HUES64 (cell line): ENCODE results near the gene TNMD.

Source experiments
- H3K27ac ChIP-seq: 2 replicates; pipeline ENCODE4 v1.7.0; 2013; ENCODE audit warnings: low read depth, low read length, inconsistent platforms
- H3K27me3 ChIP-seq: 2 replicates; pipeline ENCODE4 v1.6.1; 2013; ENCODE audit warnings: mild to moderate bottlenecking, low read length; ENCODE audit not compliant: insufficient read depth
- H3K36me3 ChIP-seq: 2 replicates; pipeline ENCODE4 v1.6.1; 2013; ENCODE audit warnings: mild to moderate bottlenecking, low read length; ENCODE audit not compliant: insufficient read depth
- H3K4me1 ChIP-seq: 2 replicates; pipeline ENCODE4 v1.6.1; 2013; ENCODE audit warnings: mild to moderate bottlenecking, low read length, moderate library complexity; ENCODE audit not compliant: insufficient read depth
- H3K4me3 ChIP-seq: 2 replicates; pipeline ENCODE4 v1.5.1; 2013; ENCODE audit warnings: mild to moderate bottlenecking, low read length, moderate library complexity
- H3K9ac ChIP-seq: 2 replicates; pipeline ENCODE4 v1.6.1; 2013; ENCODE audit warnings: mild to moderate bottlenecking, low read depth, low read length
- H3K9me3 ChIP-seq: 2 replicates; pipeline ENCODE4 v1.6.1; 2013; ENCODE audit warnings: low read depth, low read length; ENCODE audit not compliant: insufficient read depth
- WGBS: fragments of 150-250, 120-280 bp; methylation state at CpG from one replicate; pipeline ENCODE4 v1.1.7; 2013; ENCODE audit warnings: missing lambda C conversion rate; 5-methylcytosine and 5-hydroxymethylcytosine counted together

Gene TNMD

DNA sequence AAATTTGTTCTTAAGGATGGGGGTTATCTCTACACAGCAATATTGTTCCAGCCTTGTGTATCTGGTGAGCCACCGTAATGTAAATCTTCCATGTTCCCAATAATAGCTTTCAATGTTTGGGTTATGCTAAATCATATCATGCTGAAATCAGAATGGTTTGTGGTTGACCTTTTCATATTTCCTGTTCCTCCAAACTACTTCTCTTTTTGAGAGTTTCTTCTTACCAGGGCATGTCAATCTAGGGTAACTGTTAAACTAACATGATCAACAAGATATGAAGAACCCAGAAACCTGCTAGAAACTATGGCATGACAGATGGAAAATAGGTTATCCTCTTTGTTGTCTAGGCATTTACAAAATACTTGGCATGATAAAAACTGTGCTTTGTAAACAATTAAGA lies 22.0 kb downstream of the TNMD start:
- Histone ChIP-seq H3K27me3 (no peaks in the 10 kb centered on the region), H3K27ac (no peak overlapping the region), H3K9me3 (no peaks in the 10 kb centered on the region), H3K9ac (no peak overlapping the region), H3K4me1 (peaks cover 13% of the 10 kb centered on the region), H3K36me3 (no peaks in the 10 kb centered on the region), H3K4me3 (no peak overlapping the region)
- WGBS = no CpG with 5 or more reads among the region's 1 CpG

DNA sequence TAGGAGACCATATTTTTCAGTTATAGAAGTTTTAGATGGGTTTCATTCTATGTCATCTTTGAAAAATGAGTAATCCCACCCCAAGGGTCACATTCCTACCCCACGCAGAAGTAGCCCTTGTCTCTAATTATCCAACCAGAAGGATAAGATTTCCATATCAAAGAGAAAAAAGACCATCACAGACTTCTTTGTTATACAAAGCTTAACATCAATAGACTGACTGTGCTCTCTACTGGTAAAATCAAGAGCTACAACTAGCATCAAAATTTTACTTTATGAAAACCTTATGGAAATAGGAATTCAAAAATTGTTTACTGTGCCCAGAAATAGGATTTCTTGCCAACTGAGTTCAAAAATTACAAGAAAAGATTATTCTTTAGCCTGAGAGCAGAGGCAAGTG lies 24.9 kb downstream of the TNMD start:
- no peak overlapping the region for H3K9ac ChIP-seq
- H3K4me1 ChIP-seq = peaks cover 15% of the 10 kb centered on the region
- H3K27ac ChIP-seq = no peak overlapping the region
- no peak overlapping the region for H3K4me3 ChIP-seq
- H3K27me3 ChIP-seq = no peaks in the 10 kb centered on the region
- no peaks in the 10 kb centered on the region for H3K9me3 ChIP-seq
- whole genome bisulfite sequencing = 0% methylated on average over 1 of the region's 1 CpG
- H3K36me3 ChIP-seq = no peaks in the 10 kb centered on the region

DNA sequence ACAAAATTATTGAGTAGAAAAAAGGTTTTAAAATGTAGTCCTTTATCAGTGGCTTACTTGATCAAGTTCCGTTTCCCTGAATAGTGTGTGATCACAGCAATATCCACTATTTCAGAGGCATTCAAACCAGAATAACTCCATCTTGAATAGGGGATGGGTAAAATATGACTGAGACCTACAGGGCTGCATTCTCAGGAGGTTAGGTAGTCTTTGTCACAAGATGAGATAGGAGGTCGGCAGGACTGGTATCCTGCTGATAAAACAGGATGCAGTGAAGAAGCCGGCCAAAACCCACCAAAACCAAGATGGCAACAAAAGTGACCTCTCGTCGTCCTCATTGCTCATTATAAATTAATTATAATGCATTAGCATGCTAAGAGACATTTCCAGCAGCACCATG lies 27.2 kb downstream of the TNMD start:
- Histone ChIP-seq H3K4me3 (no peak overlapping the region), H3K36me3 (no peaks in the 10 kb centered on the region), H3K27ac (no peak overlapping the region), H3K4me1 (peaks cover 16% of the 10 kb centered on the region), H3K9me3 (no peaks in the 10 kb centered on the region), H3K27me3 (no peaks in the 10 kb centered on the region), H3K9ac (no peak overlapping the region)
- WGBS = 86% methylated on average over 4 of the region's 5 CpGs

DNA sequence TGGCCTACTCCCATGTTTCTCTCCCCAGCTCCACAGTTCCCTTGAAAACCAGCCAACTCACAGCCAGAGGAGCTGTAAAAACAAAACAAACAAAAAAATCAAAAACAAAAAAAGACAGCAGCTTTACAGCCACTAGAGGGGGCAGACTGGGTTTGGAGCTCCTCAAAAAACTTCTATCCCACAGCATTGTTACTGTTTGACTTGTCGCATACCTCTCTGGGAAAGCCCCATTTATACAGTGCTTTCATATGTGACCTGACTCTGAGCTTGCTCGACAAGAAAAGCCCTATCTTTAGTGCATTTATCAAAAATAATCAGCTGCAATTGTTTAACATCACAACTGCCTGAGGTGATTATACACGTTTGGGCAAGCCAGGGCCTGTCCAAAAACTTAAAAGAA lies 30.3 kb downstream of the TNMD start:
- Histone ChIP-seq H3K27me3 (no peaks in the 10 kb centered on the region), H3K4me1 (peaks cover 3% of the 10 kb centered on the region; the same call in 1 of the 2 replicates), H3K9ac (no peak overlapping the region), H3K27ac (no peak overlapping the region), H3K36me3 (no peaks in the 10 kb centered on the region), H3K4me3 (no peak overlapping the region), H3K9me3 (no peaks in the 10 kb centered on the region)
- WGBS = 52% methylated on average over 3 of the region's 3 CpGs

DNA sequence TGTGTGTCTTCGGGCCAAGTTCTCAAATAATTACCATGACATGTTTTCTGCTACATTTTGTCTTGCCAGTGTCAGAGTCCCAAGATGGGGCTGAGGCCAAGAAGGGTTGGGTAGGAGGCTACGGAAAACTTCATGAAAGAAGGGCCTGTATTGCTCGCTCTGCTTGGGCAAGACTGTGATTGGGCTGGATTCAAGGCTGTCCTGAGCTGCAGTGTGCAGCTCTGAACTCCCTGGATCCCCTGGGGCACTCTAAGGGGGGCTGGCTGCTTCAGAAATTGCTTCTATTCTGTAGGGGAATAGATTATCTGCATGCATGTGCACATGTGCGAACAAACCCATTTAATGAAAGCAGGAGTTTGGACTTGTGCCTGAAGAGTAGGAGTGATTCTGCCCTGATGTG lies 38.3 kb downstream of the TNMD start:
- Histone ChIP-seq H3K4me1 (no peaks in the 10 kb centered on the region), H3K9me3 (no peaks in the 10 kb centered on the region), H3K27ac (no peak overlapping the region), H3K27me3 (no peaks in the 10 kb centered on the region), H3K4me3 (no peak overlapping the region), H3K9ac (no peak overlapping the region), H3K36me3 (peaks cover 3% of the 10 kb centered on the region; the same call in 1 of the 2 replicates)
- 89% methylated on average over 4 of the region's 4 CpGs for WGBS

DNA sequence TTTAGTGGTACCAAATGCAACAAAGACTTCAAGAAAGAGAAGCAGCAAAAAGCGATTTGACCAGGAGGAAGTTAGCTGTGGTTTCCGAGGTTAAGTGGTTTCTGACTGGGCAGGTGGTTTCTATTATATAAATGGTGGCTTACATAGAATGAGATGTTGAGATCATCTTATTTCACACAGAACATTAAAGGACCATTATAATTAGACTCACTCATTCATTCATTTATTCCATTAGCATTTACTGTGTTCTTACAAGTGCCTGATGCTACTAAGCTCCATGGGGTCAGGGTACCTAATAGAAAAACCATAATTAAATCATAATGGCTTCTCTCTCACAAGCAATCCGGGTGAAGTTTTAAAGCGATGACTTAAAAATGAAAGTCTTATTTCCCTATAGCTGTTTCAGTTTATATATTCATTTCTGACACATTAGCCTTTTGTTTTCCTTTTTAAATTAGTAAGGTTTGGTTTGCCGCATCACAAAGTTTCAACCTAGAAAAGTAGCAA lies 41.3 kb downstream of the TNMD start:
- Histone ChIP-seq H3K4me3 (no peak overlapping the region), H3K9ac (no peak overlapping the region), H3K9me3 (no peaks in the 10 kb centered on the region), H3K4me1 (no peaks in the 10 kb centered on the region), H3K27me3 (no peaks in the 10 kb centered on the region), H3K27ac (no peak overlapping the region), H3K36me3 (peaks cover 27% of the 10 kb centered on the region)
- 100% methylated on average over 2 of the region's 5 CpGs for WGBS

DNA sequence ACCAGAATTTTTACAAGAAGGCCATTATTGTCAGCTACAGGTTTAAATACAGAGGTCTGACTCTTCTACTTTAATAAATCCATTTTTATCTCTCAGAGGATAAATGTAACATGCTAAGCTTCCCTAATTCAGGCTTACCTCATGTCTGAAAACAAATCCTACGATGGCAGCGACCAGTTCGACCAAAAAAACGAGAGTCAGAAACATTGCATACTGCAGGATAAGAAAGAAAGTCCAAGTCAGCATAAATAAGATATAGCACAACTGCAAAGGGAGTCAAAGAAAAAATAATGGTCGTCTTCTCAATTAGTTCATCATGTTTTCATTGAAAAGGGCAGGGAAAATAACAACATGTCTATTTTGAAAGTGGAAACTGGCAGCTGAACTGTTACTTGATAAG lies 50.3 kb downstream of the TNMD start:
- H3K9me3 ChIP-seq = no peaks in the 10 kb centered on the region
- H3K27ac ChIP-seq = no peak overlapping the region
- H3K9ac ChIP-seq = no peak overlapping the region
- H3K4me1 ChIP-seq = 0 out of 2 replicates have a peak, but pooled peaks cover 5% of the 10 kb centered on the region
- peak overlapping the region; percentile 77; the same call in 1 of the 2 replicates for H3K4me3 ChIP-seq
- H3K27me3 ChIP-seq = no peaks in the 10 kb centered on the region
- peaks cover 46% of the 10 kb centered on the region for H3K36me3 ChIP-seq
- 94% methylated on average over 5 of the region's 5 CpGs for WGBS

DNA sequence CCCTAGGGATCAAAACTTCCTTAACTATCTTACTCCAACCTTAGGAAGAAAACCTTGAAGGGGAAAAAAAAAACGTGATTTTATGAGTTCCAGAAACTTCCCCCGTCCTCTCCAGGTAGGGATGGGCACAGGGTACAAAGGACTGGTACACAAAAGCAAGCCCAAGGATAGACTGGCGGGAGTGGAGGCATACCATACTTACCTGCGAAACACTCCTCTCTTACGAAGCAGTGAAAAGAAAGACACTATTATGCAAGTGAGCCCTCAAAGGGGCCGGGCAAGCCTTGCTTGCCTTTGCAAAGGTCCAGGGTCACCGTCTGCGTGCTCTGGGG lies 51.2 kb downstream of the TNMD start:
- peak overlapping the region; percentile 94 for H3K9ac ChIP-seq
- H3K36me3 ChIP-seq = peaks cover 37% of the 10 kb centered on the region
- 0 out of 2 replicates have a peak, but pooled peaks cover 5% of the 10 kb centered on the region for H3K4me1 ChIP-seq
- no peaks in the 10 kb centered on the region for H3K9me3 ChIP-seq
- WGBS = under 1% methylated on average over 6 of the region's 8 CpGs
- no peaks in the 10 kb centered on the region for H3K27me3 ChIP-seq
- peak overlapping the region; percentile 79 for H3K27ac ChIP-seq
- peak overlapping the region; percentile 77 for H3K4me3 ChIP-seq

DNA sequence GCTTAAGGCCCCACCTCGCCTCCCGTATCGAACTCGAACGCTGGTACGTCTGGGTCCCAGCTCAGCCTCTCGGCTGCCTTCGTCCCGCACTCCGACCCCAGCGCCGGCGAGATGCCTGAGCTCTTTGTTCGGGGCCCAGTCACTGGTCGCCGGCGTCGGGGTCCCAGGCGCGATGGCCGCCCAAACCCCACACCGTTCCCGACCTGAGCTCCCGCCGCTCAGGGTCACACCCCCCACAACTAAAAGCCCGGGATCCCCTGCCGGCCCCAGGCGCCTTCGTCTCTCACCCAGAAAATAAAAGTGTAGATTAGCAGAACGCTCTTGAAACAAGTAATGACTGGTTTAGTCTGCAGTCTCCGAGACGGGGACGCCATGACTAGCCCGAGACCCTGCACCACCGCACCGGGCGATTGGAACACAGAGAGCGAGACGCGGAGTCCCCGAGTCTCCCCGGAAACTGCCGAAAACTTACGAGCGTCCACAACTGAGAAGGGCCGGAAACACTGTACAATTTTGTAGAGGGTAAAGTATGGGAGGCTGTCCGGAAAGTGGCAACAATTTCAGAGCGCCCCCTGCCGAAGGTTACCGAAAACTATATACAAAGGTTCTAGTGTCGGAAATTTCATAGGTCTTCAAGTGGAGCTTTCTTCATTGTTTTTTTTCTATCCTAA lies 51.7 kb downstream of the TNMD start, which contains the start of gene TSPAN6:
TSPAN6 (minus strand) TSS at position 486 of the 671 bp plus-strand sequence; CDS start at position 374, 112 bp downstream.
- no peaks in the 10 kb centered on the region for H3K27me3 ChIP-seq
- H3K4me3 ChIP-seq = peak within 1 kb of the TSS; percentile 77
- peak within 1 kb of the TSS; percentile 94 for H3K9ac ChIP-seq
- under 1% methylated on average over 45 of the region's 51 CpGs for WGBS
- peaks cover 33% of the 10 kb centered on the region for H3K36me3 ChIP-seq
- peak within 1 kb of the TSS; percentile 79 for H3K27ac ChIP-seq
- 0 out of 2 replicates have a peak, but pooled peaks cover 5% of the 10 kb centered on the region for H3K4me1 ChIP-seq
- no peaks in the 10 kb centered on the region for H3K9me3 ChIP-seq

DNA sequence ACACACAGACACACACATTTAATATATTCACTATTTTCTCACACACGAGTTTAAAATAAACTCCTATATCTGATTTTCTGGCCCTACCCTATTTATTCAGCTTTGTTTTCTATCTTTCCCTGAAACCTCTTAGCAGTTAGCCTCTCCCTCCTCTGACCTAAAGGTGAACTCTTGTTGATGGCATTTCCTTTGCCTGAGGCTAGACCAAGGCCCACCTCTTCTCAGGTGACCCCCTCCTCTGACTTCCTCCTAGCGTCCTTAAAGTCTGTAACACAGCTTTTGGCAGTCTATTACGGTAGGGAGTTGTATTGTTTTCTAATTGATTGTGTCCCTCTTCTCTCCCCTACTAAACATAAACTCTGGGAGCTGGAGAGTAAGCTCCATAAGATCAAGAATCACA lies 57.6 kb downstream of the TNMD start:
- Histone ChIP-seq H3K27ac (no peak overlapping the region), H3K9me3 (no peaks in the 10 kb centered on the region), H3K4me1 (no peaks in the 10 kb centered on the region), H3K9ac (no peak overlapping the region), H3K36me3 (no peaks in the 10 kb centered on the region), H3K4me3 (no peak overlapping the region), H3K27me3 (no peaks in the 10 kb centered on the region)
- 58% methylated on average over 1 of the region's 3 CpGs for WGBS

DNA sequence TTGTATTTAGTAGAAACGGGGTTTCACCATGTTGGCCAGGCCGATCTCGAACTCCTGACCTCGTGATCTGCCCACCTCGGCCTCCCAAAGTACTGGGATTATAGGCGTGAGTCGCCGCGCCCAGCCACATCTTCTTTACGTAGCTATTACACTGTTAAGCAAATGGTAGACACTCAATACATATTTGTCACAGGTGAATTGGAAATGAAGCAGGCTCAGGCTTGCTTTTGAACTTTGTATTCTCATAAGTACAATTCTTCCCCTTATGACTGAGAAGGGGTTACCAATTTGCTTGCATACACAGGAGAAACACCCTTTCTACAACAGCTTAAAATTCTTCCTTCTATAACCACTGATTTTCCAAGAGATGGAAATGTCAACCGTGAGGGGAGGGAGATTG lies 58.5 kb downstream of the TNMD start:
- no peak overlapping the region for H3K4me3 ChIP-seq
- no peaks in the 10 kb centered on the region for H3K4me1 ChIP-seq
- H3K9me3 ChIP-seq = no peaks in the 10 kb centered on the region
- WGBS = 97% methylated on average over 10 of the region's 11 CpGs
- H3K27ac ChIP-seq = no peak overlapping the region
- no peak overlapping the region for H3K9ac ChIP-seq
- no peaks in the 10 kb centered on the region for H3K27me3 ChIP-seq
- no peaks in the 10 kb centered on the region for H3K36me3 ChIP-seq
